Measurements from ENCODE around the gene OR6C6.
"Not testable (repeated sequence)": the region's sequence is repeated elsewhere in the genome, so short reads cannot be mapped to it uniquely, and the experiment has no call there.

The OR6C6 gene

DNA sequence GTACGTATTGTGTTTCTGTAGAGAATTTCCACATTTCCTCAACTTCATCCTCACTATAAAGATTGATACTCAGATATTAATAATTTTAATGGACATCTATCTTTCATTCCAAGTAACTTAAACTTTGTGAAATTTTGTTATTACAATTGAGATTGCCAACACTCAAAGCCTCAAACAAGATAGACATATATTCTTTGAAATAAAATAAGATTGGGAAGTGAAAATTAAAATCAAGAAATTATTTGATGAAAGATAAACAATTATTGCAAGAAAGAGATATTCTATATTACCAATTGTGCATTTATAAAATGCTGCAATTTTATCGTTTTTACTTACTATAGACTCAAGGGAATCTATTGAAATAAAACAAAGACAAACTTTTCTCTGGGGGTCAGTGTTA lies at the start of gene OR6C6:
TSS of gene OR6C6 (minus strand) at position 101 of the 400 bp plus-strand sequence. CDS start 1,337 bp downstream, outside the sequence.
- H3K9me3 ChIP-seq (ENCODE audit: control insufficient read depth, insufficient read depth, low read length): no peaks in the 10 kb centered on the region
- no peak within 1 kb of the TSS for H3K4me2 ChIP-seq (ENCODE audit: low read length)
- no peaks in the 10 kb centered on the region for H3F3A ChIP-seq (ENCODE audit: control insufficient read depth, insufficient read depth)
- H3K4me3 ChIP-seq (ENCODE audit: low read length): no peak within 1 kb of the TSS
- no peaks in the 10 kb centered on the region for H3K36me3 ChIP-seq (ENCODE audit: control insufficient read depth, low read length)
- H3K4me1 ChIP-seq (ENCODE audit: control insufficient read depth, low read length): no peaks in the 10 kb centered on the region
- H4K20me1 ChIP-seq (ENCODE audit: control insufficient read depth, insufficient read depth, low read depth, low read length): no peaks in the 10 kb centered on the region
- 0 out of 2 replicates have a peak, but pooled peaks cover 3% of the 10 kb centered on the region for H3K27me3 ChIP-seq (ENCODE audit: control insufficient read depth, low read length)
- H3K9me2 ChIP-seq (replicated peaks; ENCODE audit: control insufficient read depth, low read length): no peaks in the 10 kb centered on the region
- H3K79me2 ChIP-seq (ENCODE audit: control insufficient read depth, low read length): no peaks in the 10 kb centered on the region
- TF ChIP-seq CTCF (IDR thresholded peaks at IDR 0.05; ENCODE audit: low read depth, low read length, poor library complexity, severe bottlenecking) (no peak), EZH2phosphoT487 (IDR thresholded peaks at IDR 0.05; ENCODE audit: borderline replicate concordance, low read length) (no peak)
- no peak within 1 kb of the TSS for H3K27ac ChIP-seq (ENCODE audit: low read depth, low read length)

DNA sequence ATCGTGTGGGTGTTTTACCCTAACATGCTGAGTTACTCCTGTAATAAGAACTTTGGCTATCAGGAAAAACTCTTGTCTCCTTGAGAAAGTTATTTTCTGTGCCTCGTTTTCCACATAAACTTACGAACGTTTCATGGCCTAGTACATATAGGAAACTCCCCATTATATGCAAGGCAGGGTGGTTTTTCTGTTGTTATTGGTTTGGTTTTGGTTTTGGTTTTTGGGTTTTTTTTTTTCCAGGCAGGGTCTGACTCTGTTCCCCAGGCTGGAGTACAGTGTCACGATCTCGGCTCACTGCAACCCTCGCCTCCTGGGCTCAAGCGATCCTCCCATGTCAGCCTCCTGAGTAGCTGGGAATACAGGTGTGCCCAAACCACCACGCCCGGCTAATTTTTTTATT lies 39.6 kb upstream of the OR6C6 start:
- H3K4me2 ChIP-seq (ENCODE audit: low read length): no peak overlapping the region
- no peaks in the 10 kb centered on the region for H3K9me3 ChIP-seq (ENCODE audit: control insufficient read depth, insufficient read depth, low read length)
- H3K4me1 ChIP-seq (ENCODE audit: control insufficient read depth, low read length): no peaks in the 10 kb centered on the region
- TF ChIP-seq CTCF (IDR thresholded peaks at IDR 0.05; ENCODE audit: low read depth, low read length, poor library complexity, severe bottlenecking) (no peak), EZH2phosphoT487 (IDR thresholded peaks at IDR 0.05; ENCODE audit: borderline replicate concordance, low read length) (no peak)
- 0 out of 2 replicates have a peak, but pooled peaks cover 3% of the 10 kb centered on the region for H3K27me3 ChIP-seq (ENCODE audit: control insufficient read depth, low read length)
- no peaks in the 10 kb centered on the region for H3K36me3 ChIP-seq (ENCODE audit: control insufficient read depth, low read length)
- H3K4me3 ChIP-seq (ENCODE audit: low read length): no peak overlapping the region
- H3F3A ChIP-seq (ENCODE audit: control insufficient read depth, insufficient read depth): no peaks in the 10 kb centered on the region
- no peaks in the 10 kb centered on the region for H4K20me1 ChIP-seq (ENCODE audit: control insufficient read depth, insufficient read depth, low read depth, low read length)
- no peaks in the 10 kb centered on the region for H3K9me2 ChIP-seq (replicated peaks; ENCODE audit: control insufficient read depth, low read length)
- H3K27ac ChIP-seq (ENCODE audit: low read depth, low read length): no peak overlapping the region
- no peaks in the 10 kb centered on the region for H3K79me2 ChIP-seq (ENCODE audit: control insufficient read depth, low read length)

DNA sequence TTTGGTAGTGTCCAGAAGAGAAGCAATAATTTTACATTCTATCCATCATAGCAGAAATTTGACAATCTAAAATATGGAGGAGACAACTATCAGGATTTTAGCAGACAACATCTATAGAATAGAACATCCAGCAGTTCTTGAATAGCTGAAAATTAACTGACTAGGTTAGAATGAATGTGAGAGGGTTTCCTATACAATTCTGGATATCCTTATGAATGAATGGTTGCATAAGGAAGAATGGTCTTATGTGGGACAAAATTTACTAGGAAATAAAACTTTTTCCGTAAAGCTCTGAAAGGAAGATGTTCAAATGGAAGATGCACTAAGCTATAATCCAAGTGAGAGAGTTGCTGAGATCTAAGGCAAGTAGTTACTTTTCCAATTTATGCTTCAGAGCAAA lies 34.1 kb upstream of the OR6C6 start, which contains the start of gene OR6C3:
TSS of gene OR6C3 (plus strand) at position 301 of the 400 bp plus-strand sequence. CDS start 955 bp downstream, outside the sequence.
- no peaks in the 10 kb centered on the region for H3K79me2 ChIP-seq (ENCODE audit: control insufficient read depth, low read length)

DNA sequence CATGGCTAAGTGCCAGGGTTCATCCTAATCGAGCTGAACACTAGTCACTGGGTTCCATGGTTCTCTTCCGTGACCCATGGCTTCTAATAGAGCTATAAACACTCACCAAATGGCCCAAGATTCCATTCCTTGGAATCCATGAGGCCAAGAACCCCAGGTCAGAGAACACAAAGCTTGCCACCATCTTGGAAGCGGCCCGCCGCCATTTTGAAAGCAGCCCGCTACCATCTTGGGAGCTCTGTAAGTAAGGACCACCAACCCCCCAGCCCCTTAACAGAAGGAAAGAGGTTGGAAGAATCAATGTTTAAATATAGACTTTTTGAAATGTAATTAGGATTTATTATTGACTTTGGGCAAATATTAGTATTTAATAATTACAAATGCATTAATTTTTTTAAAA lies 29.4 kb upstream of the OR6C6 start:
- H4K20me1 ChIP-seq (ENCODE audit: control insufficient read depth, insufficient read depth, low read depth, low read length); H3K4me3 ChIP-seq (ENCODE audit: low read length); H3K79me2 ChIP-seq (ENCODE audit: control insufficient read depth, low read length); H3K9me2 ChIP-seq (replicated peaks; ENCODE audit: control insufficient read depth, low read length); H3F3A ChIP-seq (ENCODE audit: control insufficient read depth, insufficient read depth); H3K4me1 ChIP-seq (ENCODE audit: control insufficient read depth, low read length); H3K36me3 ChIP-seq (ENCODE audit: control insufficient read depth, low read length); H3K27ac ChIP-seq (ENCODE audit: low read depth, low read length); H3K4me2 ChIP-seq (ENCODE audit: low read length); H3K27me3 ChIP-seq (ENCODE audit: control insufficient read depth, low read length); H3K9me3 ChIP-seq (ENCODE audit: control insufficient read depth, insufficient read depth, low read length): not testable (repeated sequence)

More for the DNA sequence above, 34.1 kb upstream of the OR6C6 start, which contains the start of gene OR6C3:
- Histone ChIP-seq H3K36me3 (ENCODE audit: control insufficient read depth, low read length) (no peaks in the 10 kb centered on the region), H3F3A (ENCODE audit: control insufficient read depth, insufficient read depth) (no peaks in the 10 kb centered on the region), H3K4me1 (ENCODE audit: control insufficient read depth, low read length) (no peaks in the 10 kb centered on the region), H3K4me2 (ENCODE audit: low read length) (no peak within 1 kb of the TSS), H4K20me1 (ENCODE audit: control insufficient read depth, insufficient read depth, low read depth, low read length) (no peaks in the 10 kb centered on the region), H3K27ac (ENCODE audit: low read depth, low read length) (no peak within 1 kb of the TSS), H3K27me3 (ENCODE audit: control insufficient read depth, low read length) (0 out of 2 replicates have a peak, but pooled peaks cover 3% of the 10 kb centered on the region), H3K9me2 (replicated peaks; ENCODE audit: control insufficient read depth, low read length) (no peaks in the 10 kb centered on the region), H3K4me3 (ENCODE audit: low read length) (no peak within 1 kb of the TSS), H3K9me3 (ENCODE audit: control insufficient read depth, insufficient read depth, low read length) (no peaks in the 10 kb centered on the region)
- no peak for TF ChIP-seq CTCF (IDR thresholded peaks at IDR 0.05; ENCODE audit: low read depth, low read length, poor library complexity, severe bottlenecking)
- TF ChIP-seq EZH2phosphoT487 (IDR thresholded peaks at IDR 0.05; ENCODE audit: borderline replicate concordance, low read length): no peak
